NCI-H345 treated with DMSO at 0.1 percent for 48 hours (cell line): ENCODE measurements around the gene DONSON.

Experiments used
- DNase-seq: peaks from one replicate; lab custom pipeline; 2025; ENCODE audit not compliant: unreplicated experiment; lab: John Stamatoyannopoulos, UW

Gene DONSON

GRCh38 chr21:33566514-33566913 lies 22.0 kb downstream of the DONSON start:
- no peak for DNase-seq

- DNase-seq, result no peak
These were observed 26.1 kb downstream of the DONSON start for GRCh38 chr21:33562389-33562788.

- no peak for DNase-seq
These were observed 27.1 kb downstream of the DONSON start for GRCh38 chr21:33561373-33561772.

GRCh38 chr21:33560965-33561364 lies 27.5 kb downstream of the DONSON start:
- DNase-seq, result no peak

GRCh38 chr21:33559813-33560212 lies 28.7 kb downstream of the DONSON start:
- DNase-seq, result no peak

- DNase-seq, result no peak
These were observed 29.6 kb downstream of the DONSON start for GRCh38 chr21:33558777-33559421.

GRCh38 chr21:33557447-33557846 lies 31.0 kb downstream of the DONSON start:
- DNase-seq, result no peak

GRCh38 chr21:33554982-33555344 lies 33.5 kb downstream of the DONSON start:
- no peak for DNase-seq

GRCh38 chr21:33554236-33554981 lies 34.1 kb downstream of the DONSON start:
- DNase-seq, result no peak

GRCh38 chr21:33552999-33553598 lies 35.4 kb downstream of the DONSON start:
- no peak for DNase-seq

GRCh38 chr21:33552093-33552998 lies 36.1 kb downstream of the DONSON start:
- no peak for DNase-seq

GRCh38 chr21:33551664-33552063 lies 36.8 kb downstream of the DONSON start:
- DNase-seq, result no peak

GRCh38 chr21:33550772-33551660 lies 37.5 kb downstream of the DONSON start:
- no peak for DNase-seq

- DNase-seq, result no peak
These were observed 38.4 kb downstream of the DONSON start for GRCh38 chr21:33549848-33550771.

GRCh38 chr21:33546086-33546485 lies 42.4 kb downstream of the DONSON start:
- no peak for DNase-seq

- no peak for DNase-seq
These were observed 43.9 kb downstream of the DONSON start for GRCh38 chr21:33544451-33545195.

- no peak for DNase-seq
These were observed 44.9 kb downstream of the DONSON start for GRCh38 chr21:33543505-33544129.
